Cardiac muscle cell (in vitro differentiated cells and primary cell): Measurements from ENCODE around the gene UBE2S. TPM values are rescaled to one million over a fixed set of nuclear protein-coding genes. Genes with fewer than 3 reads are reported as not detected.

ENCODE experiments used
- DNase-seq, 2 donors: peaks; one replicate each; pipeline versions ENCODE4 v3.0.0 to v3.0.0-alpha.2; 2010 to 2017; ENCODE audit warnings: low read depth in 1 of 2, low spot score in 1 of 2
- H3K27ac ChIP-seq: fragments of 200-600 bp; sonication (generic); 2 replicates; pipeline ENCODE4 v1.5.1; 2016
- H3K27me3 ChIP-seq: fragments of 200-600 bp; sonication (generic); 2 replicates; pipeline ENCODE4 v1.6.0; 2016; ENCODE audit warnings: control low read depth
- H3K36me3 ChIP-seq: fragments of 200-600 bp; sonication (generic); 2 replicates; pipeline ENCODE4 v1.5.1; 2016; ENCODE audit warnings: control low read depth
- H3K4me1 ChIP-seq: fragments of 200-600 bp; sonication (generic); 2 replicates; pipeline ENCODE4 v1.8.1; 2017; ENCODE audit warnings: low read depth, mild to moderate bottlenecking, mixed run types
- H3K4me3 ChIP-seq: fragments of 200-600 bp; sonication (generic); 2 replicates; pipeline ENCODE4 v1.5.1; 2016; ENCODE audit warnings: mild to moderate bottlenecking
- H3K9me3 ChIP-seq: fragments of 200-600 bp; sonication (generic); 2 replicates; pipeline ENCODE4 v1.5.1; 2017; ENCODE audit warnings: low read depth, mild to moderate bottlenecking, control low read depth
- CTCF ChIP-seq: IDR thresholded peaks from 2 replicates; pipeline ENCODE4 v1.5.1; 2012; ENCODE audit warnings: low read depth, mild to moderate bottlenecking, low read length
- polyA plus RNA-seq: library from polyadenylated mRNA; unstranded; fragments of >200 nt; fragmentation: Nextera tagmentation; extraction: Ambion mirVana; gene quantifications from 2 replicates; pipeline ENCODE4 v1.2.1, GENCODE V29; 2016
- total RNA-seq: library from RNA; depleted of rRNA; stranded (reverse); fragments of >200 nt; gene quantifications from 2 replicates; pipeline ENCODE4 v1.2.3, GENCODE V29; 2016

The UBE2S gene
- total and polyA plus RNA-seq, 2 experiments from 2014 or later, result 164 to 244 TPM

GRCh38 chr19:55352549-55353145 is 54.9 kb downstream of the UBE2S start:
- TF ChIP-seq CTCF, result no peak
- no peak for DNase-seq
- no peaks in the 10 kb centered on the region for H3K9me3 ChIP-seq
- H3K4me1 ChIP-seq, result peaks cover 12% of the 10 kb centered on the region
- peaks cover 62% of the 10 kb centered on the region for H3K27me3 ChIP-seq
- H3K4me3 ChIP-seq, result no peak overlapping the region
- H3K27ac ChIP-seq, result no peak overlapping the region
- no peaks in the 10 kb centered on the region for H3K36me3 ChIP-seq

- no peak overlapping the region for H3K4me3 ChIP-seq
- TF ChIP-seq CTCF, result no peak
- H3K27ac ChIP-seq, result no peak overlapping the region
- DNase-seq, result no peak
- H3K27me3 ChIP-seq, result peaks cover 57% of the 10 kb centered on the region
- H3K36me3 ChIP-seq, result no peaks in the 10 kb centered on the region
- H3K4me1 ChIP-seq, result peaks cover 12% of the 10 kb centered on the region
- H3K9me3 ChIP-seq, result no peaks in the 10 kb centered on the region
These were observed 55.5 kb downstream of the UBE2S start for GRCh38 chr19:55352040-55352439.

- Histone ChIP-seq H3K4me3 (no peak overlapping the region), H3K27me3 (peaks cover 45% of the 10 kb centered on the region), H3K4me1 (peaks cover 12% of the 10 kb centered on the region), H3K9me3 (no peaks in the 10 kb centered on the region), H3K36me3 (peaks cover 3% of the 10 kb centered on the region), H3K27ac (no peak overlapping the region)
- no peak for TF ChIP-seq CTCF
- no peak for DNase-seq
These were observed 56.8 kb downstream of the UBE2S start for GRCh38 chr19:55350620-55351315.

Other genes starting within 250 kb of the UBE2S start
Only the 30 nearest of the 32 such genes appear.
- 0.12 and 0.53 TPM in 2 replicates for gene SYT5, start 227.5 kb downstream of the UBE2S start, total RNA-seq
- gene SYT5, start 227.5 kb downstream of the UBE2S start, polyA plus RNA-seq, result not detected in 2 replicates
- gene PTPRH, start 198.3 kb downstream of the UBE2S start, total RNA-seq, result 3.0 and 6.9 TPM in 2 replicates
- 2.3 TPM in 2 replicates for gene PTPRH, start 198.3 kb downstream of the UBE2S start, polyA plus RNA-seq
- gene TMEM86B, start 179.0 kb downstream of the UBE2S start, total RNA-seq, result 4.2 and 4.7 TPM in 2 replicates
- gene TMEM86B, start 179.0 kb downstream of the UBE2S start, polyA plus RNA-seq, result 2.6 and 5.3 TPM in 2 replicates
- 87.9 and 91.7 TPM in 2 replicates for gene PPP6R1, start 148.8 kb downstream of the UBE2S start, total RNA-seq
- 98.7 and 101 TPM in 2 replicates for gene PPP6R1, start 148.8 kb downstream of the UBE2S start, polyA plus RNA-seq
- gene HSPBP1, start 127.7 kb downstream of the UBE2S start, total RNA-seq, result 47.2 and 77.7 TPM in 2 replicates
- 68.9 and 123 TPM in 2 replicates for gene HSPBP1, start 127.7 kb downstream of the UBE2S start, polyA plus RNA-seq
- gene BRSK1, start 123.8 kb downstream of the UBE2S start, total RNA-seq, result 34.4 and 34.7 TPM in 2 replicates
- 3.5 and 5.6 TPM in 2 replicates for gene BRSK1, start 123.8 kb downstream of the UBE2S start, polyA plus RNA-seq
- gene TMEM150B, start 82.4 kb downstream of the UBE2S start, total RNA-seq, result not detected in 2 replicates
- not detected in 2 replicates for gene TMEM150B, start 82.4 kb downstream of the UBE2S start, polyA plus RNA-seq
- 58.9 and 82.4 TPM in 2 replicates for gene KMT5C, start 67.9 kb downstream of the UBE2S start, total RNA-seq
- 63.5 and 81.7 TPM in 2 replicates for gene KMT5C, start 67.9 kb downstream of the UBE2S start, polyA plus RNA-seq
- not detected in 2 replicates for gene COX6B2, start 53.1 kb downstream of the UBE2S start, total RNA-seq
- gene COX6B2, start 53.1 kb downstream of the UBE2S start, polyA plus RNA-seq, result 0.06 and 0.17 TPM in 2 replicates
- not detected in 2 replicates for gene GARIN5B, start 44.5 kb downstream of the UBE2S start, total RNA-seq
- not detected in 2 replicates for gene GARIN5B, start 44.5 kb downstream of the UBE2S start, polyA plus RNA-seq
- gene IL11, start 37.3 kb downstream of the UBE2S start, total RNA-seq, result 0.12 and 0.49 TPM in 2 replicates
- 0.72 TPM in 1 of 2 replicates, not detected in the other for gene IL11, start 37.3 kb downstream of the UBE2S start, polyA plus RNA-seq
- not detected in 2 replicates for gene TMEM190, start 31.0 kb downstream of the UBE2S start, total RNA-seq
- gene TMEM190, start 31.0 kb downstream of the UBE2S start, polyA plus RNA-seq, result 0.85 and 1.3 TPM in 2 replicates
- 0.27 and 0.35 TPM in 2 replicates for gene TMEM238, start 23.5 kb downstream of the UBE2S start, total RNA-seq
- 1.7 and 4.0 TPM in 2 replicates for gene TMEM238, start 23.5 kb downstream of the UBE2S start, polyA plus RNA-seq
- 757 and 1,325 TPM in 2 replicates for gene RPL28, start 21.9 kb downstream of the UBE2S start, total RNA-seq
- 273 and 320 TPM in 2 replicates for gene RPL28, start 21.9 kb downstream of the UBE2S start, polyA plus RNA-seq
- not detected in 2 replicates for gene SHISA7, start 35.5 kb upstream of the UBE2S start, total RNA-seq
- not detected in 2 replicates for gene SHISA7, start 35.5 kb upstream of the UBE2S start, polyA plus RNA-seq
- 99.4 and 200 TPM in 2 replicates for gene ISOC2, start 53.9 kb upstream of the UBE2S start, total RNA-seq
- gene ISOC2, start 53.9 kb upstream of the UBE2S start, polyA plus RNA-seq, result 73.9 and 89.7 TPM in 2 replicates
- gene C19orf85, start 57.0 kb upstream of the UBE2S start, total RNA-seq, result not detected in 2 replicates
- not detected in 2 replicates for gene C19orf85, start 57.0 kb upstream of the UBE2S start, polyA plus RNA-seq
- 15.7 and 16.7 TPM in 2 replicates for gene ZNF628, start 68.8 kb upstream of the UBE2S start, total RNA-seq
- 0.95 and 0.96 TPM in 2 replicates for gene ZNF628, start 68.8 kb upstream of the UBE2S start, polyA plus RNA-seq
- gene NAT14, start 77.4 kb upstream of the UBE2S start, total RNA-seq, result 56.5 and 78.7 TPM in 2 replicates
- 137 and 138 TPM in 2 replicates for gene NAT14, start 77.4 kb upstream of the UBE2S start, polyA plus RNA-seq
- gene SSC5D, start 80.6 kb upstream of the UBE2S start, total RNA-seq, result 0.32 and 0.89 TPM in 2 replicates
- 0.15 and 0.60 TPM in 2 replicates for gene SSC5D, start 80.6 kb upstream of the UBE2S start, polyA plus RNA-seq
- 2.4 and 5.3 TPM in 2 replicates for gene SBK2, start 129.3 kb upstream of the UBE2S start, total RNA-seq
- gene SBK2, start 129.3 kb upstream of the UBE2S start, polyA plus RNA-seq, result 6.8 and 7.1 TPM in 2 replicates
- 0.71 and 0.88 TPM in 2 replicates for gene SBK3, start 137.8 kb upstream of the UBE2S start, total RNA-seq
- not detected in 2 replicates for gene SBK3, start 137.8 kb upstream of the UBE2S start, polyA plus RNA-seq
- gene ZNF579, start 173.1 kb upstream of the UBE2S start, total RNA-seq, result 10.3 and 13.4 TPM in 2 replicates
- 14.9 and 17.7 TPM in 2 replicates for gene ZNF579, start 173.1 kb upstream of the UBE2S start, polyA plus RNA-seq
- gene FIZ1, start 191.7 kb upstream of the UBE2S start, total RNA-seq, result 12.8 and 13.6 TPM in 2 replicates
- 18.7 and 25.3 TPM in 2 replicates for gene FIZ1, start 191.7 kb upstream of the UBE2S start, polyA plus RNA-seq
- gene ZNF524, start 192.5 kb upstream of the UBE2S start, total RNA-seq, result 26.5 and 29.1 TPM in 2 replicates
- gene ZNF524, start 192.5 kb upstream of the UBE2S start, polyA plus RNA-seq, result 15.9 and 17.3 TPM in 2 replicates
- 7.1 and 11.2 TPM in 2 replicates for gene ZNF865, start 197.9 kb upstream of the UBE2S start, total RNA-seq
- gene ZNF865, start 197.9 kb upstream of the UBE2S start, polyA plus RNA-seq, result 1.9 and 2.6 TPM in 2 replicates
- 15.1 and 15.4 TPM in 2 replicates for gene ZNF784, start 216.8 kb upstream of the UBE2S start, total RNA-seq
- gene ZNF784, start 216.8 kb upstream of the UBE2S start, polyA plus RNA-seq, result 13.3 and 14.0 TPM in 2 replicates
- 78.4 and 84.9 TPM in 2 replicates for gene ZNF580, start 233.2 kb upstream of the UBE2S start, total RNA-seq
- 104 and 124 TPM in 2 replicates for gene ZNF580, start 233.2 kb upstream of the UBE2S start, polyA plus RNA-seq
- 28.4 and 42.0 TPM in 2 replicates for gene ZNF581, start 235.9 kb upstream of the UBE2S start, total RNA-seq
- gene ZNF581, start 235.9 kb upstream of the UBE2S start, polyA plus RNA-seq, result 22.3 and 28.7 TPM in 2 replicates
- 42.4 and 49.2 TPM in 2 replicates for gene CCDC106, start 240.4 kb upstream of the UBE2S start, total RNA-seq
- gene CCDC106, start 240.4 kb upstream of the UBE2S start, polyA plus RNA-seq, result 40.6 and 43.5 TPM in 2 replicates